ENCODE results near the gene CFAP119.

CFAP119 gene

GRCh38 chr16:30715750-30716445 is 46.0 kb downstream of the CFAP119 start:
- peak in 3 of 4 experiments; percentile 12 to 25 (median 19) for DNase-seq (ENCODE audit: low read depth in 4 of 4, low spot score in 1 of 4)

DNA sequence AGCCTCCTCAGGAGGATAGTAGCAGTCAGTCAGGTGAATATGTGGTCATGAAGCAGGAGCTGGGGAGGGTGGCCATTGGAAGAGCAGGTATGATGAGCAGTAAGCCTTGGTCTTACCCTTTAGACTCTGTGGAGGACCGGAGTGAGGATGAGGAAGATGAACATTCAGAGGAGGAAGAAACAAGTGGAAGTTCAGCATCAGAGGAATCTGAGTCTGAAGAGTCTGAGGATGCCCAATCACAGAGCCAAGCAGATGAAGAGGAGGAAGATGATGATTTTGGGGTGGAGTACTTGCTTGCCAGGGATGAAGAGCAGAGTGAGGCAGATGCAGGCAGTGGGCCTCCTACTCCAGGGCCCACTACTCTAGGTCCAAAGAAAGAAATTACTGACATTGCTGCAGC is 50.1 kb downstream of the CFAP119 start:
- DNase-seq (ENCODE audit: low read depth in 4 of 4, low spot score in 1 of 4) = no peak

- DNase-seq (ENCODE audit: low read depth in 4 of 4, low spot score in 1 of 4) = no peak
Observed at GRCh38 chr16:30710971-30711370, 50.9 kb downstream of the CFAP119 start.

Measured in stimulated activated CD4-positive, alpha-beta T cell treated with anti-CD3 and anti-CD28 coated beads, Interleukin-1b, Interleukin-23, amount 100 ng/mL, for 24 hours (primary cell).